COLO668 (cell line): Measurements from ENCODE around the gene KCTD2.

Experiments used
- DNase-seq: peaks from one replicate; lab custom pipeline; 2025; ENCODE audit not compliant: unreplicated experiment; lab: John Stamatoyannopoulos, UW

The KCTD2 gene

DNA sequence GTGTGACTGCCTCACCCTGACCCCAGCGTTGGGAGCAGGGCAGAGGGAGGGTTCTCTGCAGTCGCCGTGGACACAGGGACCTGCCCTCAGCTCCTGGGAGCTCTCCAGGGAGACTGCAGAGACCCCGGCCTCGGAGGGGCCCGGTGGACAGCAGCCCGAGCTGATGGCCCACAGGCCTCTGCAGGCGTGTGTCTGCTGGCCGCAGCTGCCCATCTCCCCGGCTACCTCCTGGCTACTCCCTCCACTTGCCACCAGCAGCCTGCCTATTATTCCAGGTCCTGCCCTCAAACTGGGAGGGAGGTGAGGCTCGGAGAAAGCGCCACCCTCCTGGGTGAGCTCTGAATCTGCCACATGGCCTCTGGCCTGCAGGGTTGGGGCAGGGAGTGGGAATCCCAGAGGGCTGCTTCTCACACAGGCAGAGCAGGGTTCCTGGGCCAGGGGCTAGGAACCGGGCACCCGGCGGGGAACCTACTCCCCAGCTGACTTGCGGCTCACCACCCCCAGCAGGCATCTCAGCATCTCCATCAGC is 47.9 kb downstream of the KCTD2 start:
- DNase-seq = no peak

DNA sequence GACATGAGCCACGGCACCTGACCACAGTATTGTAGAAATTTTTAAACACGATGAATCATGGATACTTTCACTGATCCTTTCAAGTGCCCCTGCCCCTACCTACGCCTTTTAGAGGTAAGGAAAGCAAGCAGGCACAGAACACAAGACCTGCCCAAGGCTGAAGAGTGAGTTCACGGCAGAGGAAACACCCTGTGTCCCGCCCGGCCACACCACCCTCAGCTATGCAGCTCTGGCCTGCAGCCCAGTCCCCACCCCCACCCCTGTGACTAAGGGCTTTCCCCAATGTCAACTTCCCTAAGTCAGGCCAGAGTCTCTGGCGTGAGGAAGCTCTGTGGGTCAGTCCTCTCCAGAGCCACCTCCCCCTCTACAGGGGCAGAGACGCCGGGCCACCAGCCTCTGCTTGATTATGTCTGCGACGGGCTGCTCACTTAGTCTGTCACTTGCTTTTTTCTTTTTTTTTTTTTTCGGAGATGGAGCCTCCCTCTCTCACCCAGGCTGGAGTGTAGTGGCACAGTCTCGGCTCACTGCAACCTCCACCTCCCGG is 49.1 kb downstream of the KCTD2 start:
- DNase-seq = peak; percentile 25

- DNase-seq = no peak
Measured at GRCh38 chr17:75097865-75098264, 50.8 kb downstream of the KCTD2 start.

DNA sequence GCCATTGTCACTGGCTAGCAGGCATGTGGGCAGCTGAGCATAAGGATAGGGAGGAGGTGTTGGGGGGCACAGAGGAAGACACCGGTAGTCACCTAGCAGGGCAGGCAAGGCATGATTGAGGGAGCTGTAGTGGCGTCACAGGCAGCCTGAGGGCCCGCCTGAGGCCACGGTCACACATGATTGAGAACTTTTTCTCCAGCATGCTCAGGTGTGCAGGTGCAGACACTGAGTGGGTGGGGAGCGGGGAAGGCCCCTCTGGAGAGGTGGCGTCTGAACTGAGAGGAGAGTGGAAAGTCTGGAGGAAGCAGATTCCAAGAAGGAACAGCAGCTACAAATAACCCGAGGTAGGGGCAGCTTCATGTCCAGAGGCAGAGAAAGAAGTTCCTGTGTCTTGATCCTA is 51.8 kb downstream of the KCTD2 start:
- no peak for DNase-seq

GRCh38 chr17:75099881-75100595 is 53.0 kb downstream of the KCTD2 start:
- no peak for DNase-seq

GRCh38 chr17:75102385-75102821 is 55.4 kb downstream of the KCTD2 start:
- peak; percentile 12 for DNase-seq

DNA sequence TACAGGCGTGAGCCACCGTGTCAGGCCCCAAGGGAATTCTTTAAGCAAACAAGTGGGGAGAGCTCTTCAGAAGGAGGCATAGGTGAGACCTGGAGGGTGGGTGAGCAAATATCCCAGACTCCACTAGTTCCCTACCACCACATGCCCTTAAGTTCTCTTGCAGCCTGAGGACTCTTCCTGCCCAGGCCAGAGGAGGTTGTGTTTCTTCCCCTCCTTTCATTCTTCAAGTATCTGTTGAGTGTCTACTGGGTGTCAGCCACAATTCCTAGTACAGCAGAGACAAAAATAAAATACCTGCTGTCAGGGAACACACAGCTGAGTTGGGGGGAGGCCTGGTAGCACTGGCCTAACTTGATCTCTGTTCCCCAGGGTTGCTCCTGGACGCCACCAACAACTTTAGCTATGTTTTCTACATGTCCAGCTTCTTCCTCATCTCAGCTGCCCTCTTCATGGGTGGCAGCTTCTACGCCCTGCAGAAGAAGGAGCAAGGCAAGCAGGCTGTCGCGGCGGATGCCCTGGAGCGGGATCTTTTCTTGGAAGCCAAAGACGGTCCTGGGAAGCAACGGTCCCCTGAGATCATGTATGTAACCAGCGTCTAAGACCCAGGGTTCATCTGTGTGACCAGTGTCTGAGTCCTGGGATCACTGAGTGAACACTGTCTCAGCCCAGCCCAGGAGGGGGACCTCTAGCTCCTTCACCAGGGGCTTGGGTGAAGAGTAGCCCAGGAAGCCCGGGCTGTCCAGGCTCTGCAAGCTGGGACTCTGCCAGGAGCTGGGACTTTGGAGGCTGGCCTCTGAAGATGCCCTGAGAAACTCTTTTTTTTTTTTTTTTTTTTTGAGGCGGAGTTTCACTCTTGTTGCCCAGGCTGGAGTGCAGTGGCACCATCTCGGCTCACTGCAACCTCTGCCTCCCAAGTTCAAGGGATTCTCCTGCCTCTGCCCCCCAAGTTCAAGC is 56.9 kb downstream of the KCTD2 start:
- no peak for DNase-seq

- DNase-seq = peak; percentile 72
Measured at GRCh38 chr17:75105126-75106080, 58.4 kb downstream of the KCTD2 start.

GRCh38 chr17:75108193-75108592 is 61.2 kb downstream of the KCTD2 start:
- DNase-seq = no peak

DNA sequence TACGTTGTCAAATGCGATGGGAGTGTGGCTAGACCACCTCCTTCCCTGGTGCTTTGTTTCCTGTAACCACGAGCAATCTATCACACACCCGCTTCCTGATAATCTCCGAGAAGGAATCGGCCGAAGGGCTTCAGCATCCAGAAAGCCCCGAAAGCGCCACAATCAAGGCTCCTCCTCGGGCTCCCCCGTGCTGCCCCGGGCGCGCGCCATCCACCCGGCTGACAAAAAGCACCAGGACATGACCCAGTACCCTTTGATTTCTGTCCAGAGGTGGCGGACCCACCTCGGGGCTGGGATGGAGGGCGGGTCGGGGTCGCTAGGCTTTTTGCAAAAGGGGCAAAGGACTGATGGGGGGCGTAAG is 62.0 kb downstream of the KCTD2 start:
- DNase-seq = no peak

- peak; percentile 91 for DNase-seq
Measured at GRCh38 chr17:75109407-75110233, 62.6 kb downstream of the KCTD2 start, which contains the start of gene ARMC7. TSS of gene ARMC7 (plus strand) at chr17:75109969. CDS start at chr17:75110289, 320 bp downstream.

GRCh38 chr17:75110234-75110937 is 63.4 kb downstream of the KCTD2 start:
- DNase-seq = peak; percentile 10

- no peak for DNase-seq
Measured at GRCh38 chr17:75111777-75112335, 64.8 kb downstream of the KCTD2 start.

DNA sequence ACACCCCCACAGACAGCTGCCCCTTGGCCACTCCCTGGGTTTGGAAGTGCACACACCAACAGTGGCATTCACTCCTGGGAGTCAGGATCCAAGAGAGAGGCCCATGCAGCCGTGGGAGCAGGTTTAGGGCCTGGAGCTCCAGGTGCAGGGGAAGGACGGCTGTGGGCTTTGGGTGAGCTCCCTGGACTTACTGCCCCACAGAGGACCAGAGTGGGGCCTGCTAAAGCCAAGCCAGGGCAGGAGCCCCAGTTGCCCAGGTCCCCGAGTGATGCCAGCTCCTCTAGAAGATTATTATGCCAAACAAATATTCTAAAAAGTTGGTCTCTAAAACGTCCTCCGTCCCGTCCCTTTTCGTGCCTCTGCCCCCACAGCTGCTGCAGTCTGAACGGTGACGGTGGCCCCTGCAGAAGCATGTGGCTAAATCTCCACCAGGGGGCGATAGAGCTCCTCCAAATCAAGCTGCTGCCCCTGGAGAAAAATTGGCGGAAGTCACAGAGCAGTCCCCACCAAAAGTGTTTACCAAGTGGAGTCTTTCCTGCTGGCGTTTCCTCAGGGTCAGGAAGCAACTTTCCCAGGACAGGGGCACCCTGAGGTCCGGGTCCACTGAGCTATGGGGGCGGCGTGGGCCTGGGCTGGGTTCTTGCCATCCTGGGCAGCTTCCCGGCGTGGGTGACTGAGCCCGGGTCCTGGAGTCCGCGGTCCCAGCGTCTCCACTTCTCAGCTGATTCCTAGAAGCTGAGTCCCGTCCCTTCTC is 67.0 kb downstream of the KCTD2 start:
- DNase-seq = peak; percentile 71

DNA sequence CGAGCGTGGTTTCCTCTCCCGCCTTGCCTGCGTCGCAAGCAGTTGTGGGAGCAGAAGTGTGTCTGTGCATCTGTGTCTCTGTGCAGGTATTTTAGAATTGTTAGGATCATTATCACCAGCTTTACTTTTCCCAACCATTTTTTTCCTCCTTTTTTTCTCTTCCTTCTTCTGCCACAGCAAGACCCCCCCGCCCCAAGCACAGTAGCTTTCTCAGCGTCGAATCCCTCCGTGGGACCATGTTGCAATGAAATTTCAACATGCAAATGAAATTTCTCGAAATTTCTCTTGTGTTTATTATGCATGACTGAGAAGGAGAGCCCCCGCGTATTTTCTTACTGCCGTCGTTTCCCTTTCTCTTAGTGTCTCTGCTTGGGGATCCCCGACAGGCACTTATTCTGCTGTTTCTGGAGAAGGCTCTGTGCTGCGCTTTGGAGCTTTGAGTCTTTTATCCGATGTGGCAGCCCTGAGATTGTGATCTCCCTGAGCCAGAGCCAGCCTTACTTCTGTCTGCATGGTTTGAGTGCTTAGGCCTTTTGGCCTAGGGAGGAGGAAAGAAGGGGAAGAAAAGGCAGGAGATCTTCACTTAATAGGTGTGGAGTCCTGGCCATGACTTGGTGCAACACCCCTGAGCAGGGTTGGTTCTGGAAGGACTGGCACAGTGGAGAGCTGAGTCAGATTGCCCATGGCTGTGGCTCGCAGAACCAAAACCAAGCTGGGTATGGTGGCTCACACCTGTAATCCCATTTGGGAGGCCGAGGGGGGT is 67.7 kb downstream of the KCTD2 start:
- DNase-seq = no peak
